ENCODE measurements around the gene OR6C75. TPM values are rescaled to one million over a fixed set of nuclear protein-coding genes. Genes with fewer than 3 reads are reported as not detected.

The OR6C75 gene
- total RNA-seq, 1 experiment from 2014 or later = not detected

GRCh38 chr12:55372521-55372920 is 9.7 kb downstream of the OR6C75 start:
- Histone ChIP-seq H3K27ac (ENCODE audit: low read depth, low read length, poor library complexity, severe bottlenecking) (no peak overlapping the region), H3K4me3 (ENCODE audit: low read depth, low read length, poor library complexity, severe bottlenecking) (no peak overlapping the region), H3K9me3 (ENCODE audit: low read depth, low read length, poor library complexity, severe bottlenecking) (no peaks in the 10 kb centered on the region), H3K4me1 (ENCODE audit: insufficient read depth, low read length, poor library complexity, severe bottlenecking) (no peaks in the 10 kb centered on the region), H3K27me3 (replicated peaks; ENCODE audit: insufficient read depth, low read depth, low read length, poor library complexity) (peaks cover 18% of the 10 kb centered on the region), H3K36me3 (ENCODE audit: insufficient read depth, low read length, poor library complexity, severe bottlenecking) (no peaks in the 10 kb centered on the region)
- no peak for TF ChIP-seq CTCF (conservative IDR thresholded peaks at IDR 0.05; ENCODE audit: low read depth, low read length)
- TF ChIP-seq EZH2 (IDR thresholded peaks at IDR 0.05; ENCODE audit: borderline replicate concordance, low read depth, low read length, poor library complexity, severe bottlenecking) = no peak
- ChIA-PET POLR2A (ENCODE audit: low non-redundant PET) (no interaction called here), CTCF (no interaction called here)
- BruUV-seq (replicated peaks) = no TSS peak
- DNase-seq (ENCODE audit: low spot score) = no peak
- intact Hi-C loops (cut with micrococcal nuclease; ENCODE audit: unreplicated experiment) = no loop called here

- CTCF ChIA-PET = no interaction called here
- Histone ChIP-seq H3K4me1 (ENCODE audit: insufficient read depth, low read length, poor library complexity, severe bottlenecking) (no peaks in the 10 kb centered on the region), H3K27me3 (replicated peaks; ENCODE audit: insufficient read depth, low read depth, low read length, poor library complexity) (peaks cover 26% of the 10 kb centered on the region), H3K27ac (ENCODE audit: low read depth, low read length, poor library complexity, severe bottlenecking) (no peak overlapping the region), H3K4me3 (ENCODE audit: low read depth, low read length, poor library complexity, severe bottlenecking) (no peak overlapping the region), H3K9me3 (ENCODE audit: low read depth, low read length, poor library complexity, severe bottlenecking) (no peaks in the 10 kb centered on the region), H3K36me3 (ENCODE audit: insufficient read depth, low read length, poor library complexity, severe bottlenecking) (no peaks in the 10 kb centered on the region)
- intact Hi-C loops (cut with micrococcal nuclease; ENCODE audit: unreplicated experiment) = no loop called here
- TF ChIP-seq CTCF (conservative IDR thresholded peaks at IDR 0.05; ENCODE audit: low read depth, low read length) (no peak), EZH2 (IDR thresholded peaks at IDR 0.05; ENCODE audit: borderline replicate concordance, low read depth, low read length, poor library complexity, severe bottlenecking) (no peak)
- no TSS peak for BruUV-seq (replicated peaks)
- POLR2A ChIA-PET (ENCODE audit: low non-redundant PET) = interaction anchor here (0.7 kb wide), 1 partner anchor 1931 kb away, joined by 23 read pairs; no protein-coding TSS in a partner anchor
- DNase-seq (ENCODE audit: low spot score) = no peak
Observed at GRCh38 chr12:55385891-55386290, 23.1 kb downstream of the OR6C75 start.

GRCh38 chr12:55392032-55392795 is 29.4 kb downstream of the OR6C75 start:
- H3K4me3 ChIP-seq (ENCODE audit: low read depth, low read length, poor library complexity, severe bottlenecking) = no peak overlapping the region
- CTCF ChIA-PET = no interaction called here
- intact Hi-C loops (cut with micrococcal nuclease; ENCODE audit: unreplicated experiment) = no loop called here

More at GRCh38 chr12:55392032-55392795, 29.4 kb downstream of the OR6C75 start:
- Histone ChIP-seq H3K4me1 (ENCODE audit: insufficient read depth, low read length, poor library complexity, severe bottlenecking) (no peaks in the 10 kb centered on the region), H3K27ac (ENCODE audit: low read depth, low read length, poor library complexity, severe bottlenecking) (no peak overlapping the region), H3K9me3 (ENCODE audit: low read depth, low read length, poor library complexity, severe bottlenecking) (no peaks in the 10 kb centered on the region), H3K36me3 (ENCODE audit: insufficient read depth, low read length, poor library complexity, severe bottlenecking) (no peaks in the 10 kb centered on the region), H3K27me3 (replicated peaks; ENCODE audit: insufficient read depth, low read depth, low read length, poor library complexity) (peaks cover 49% of the 10 kb centered on the region)
- POLR2A ChIA-PET (ENCODE audit: low non-redundant PET) = no interaction called here
- DNase-seq (ENCODE audit: low spot score) = no peak
- TF ChIP-seq CTCF (conservative IDR thresholded peaks at IDR 0.05; ENCODE audit: low read depth, low read length) = no peak
- no peak for TF ChIP-seq EZH2 (IDR thresholded peaks at IDR 0.05; ENCODE audit: borderline replicate concordance, low read depth, low read length, poor library complexity, severe bottlenecking)
- BruUV-seq (replicated peaks) = no TSS peak

All from A673 (cell line).